Keratinocyte (primary cell): ENCODE measurements around the gene TENM4. TPM values are rescaled to one million over a fixed set of nuclear protein-coding genes. Genes with fewer than 3 reads are reported as not detected.

Experiments used
- DNase-seq: peaks from one replicate; pipeline ENCODE4 v3.0.0-alpha.2; 2011; ENCODE audit warnings: low read depth, missing footprints, low spot score
- FAIRE-seq: peaks from 2 replicates; lab custom pipeline; 2011; peaks lifted over from hg19 to GRCh38; lab: Jason Lieb, UNC
- H2AFZ ChIP-seq: 2 replicates; pipeline ENCODE4 v1.6.0; 2012; ENCODE audit warnings: low read length, control low read depth, inconsistent platforms; ENCODE audit not compliant: control insufficient read depth
- H3K27ac ChIP-seq: 2 replicates; pipeline ENCODE4 v1.5.1; 2011; ENCODE audit warnings: low read length; ENCODE audit not compliant: control insufficient read depth, insufficient read depth
- H3K27me3 ChIP-seq: 3 replicates; pipeline ENCODE4 v1.6.0; 2011; ENCODE audit warnings: low read length; ENCODE audit not compliant: control insufficient read depth, insufficient read depth; ENCODE audit errors: extremely low read depth
- H3K36me3 ChIP-seq, 2 experiments: 2 replicates in 1 of 2; 3 replicates in 1 of 2; pipeline ENCODE4 v1.5.1; 2011; ENCODE audit warnings: low read length in 2 of 2, mild to moderate bottlenecking in 1 of 2; ENCODE audit not compliant: control insufficient read depth in 2 of 2, insufficient read depth in 2 of 2; ENCODE audit errors: extremely low read depth in 1 of 2
- H3K4me1 ChIP-seq: 3 replicates; pipeline ENCODE4 v1.5.1; 2011; ENCODE audit warnings: low read length; ENCODE audit not compliant: control insufficient read depth, insufficient read depth; ENCODE audit errors: extremely low read depth
- H3K4me2 ChIP-seq: 3 replicates; pipeline ENCODE4 v1.6.0; 2011; ENCODE audit warnings: low read depth, low read length; ENCODE audit not compliant: control insufficient read depth, insufficient read depth; ENCODE audit errors: extremely low read depth
- H3K4me3 ChIP-seq, 3 experiments: fragments of 200-600 bp in 1 of 3; sonication (generic) in 1 of 3; 2 replicates in 2 of 3; 3 replicates in 1 of 3; pipeline ENCODE4 v1.5.1; 2011 to 2016; ENCODE audit warnings: low read length in 3 of 3, mild to moderate bottlenecking in 3 of 3, control low read depth in 2 of 3, inconsistent platforms in 1 of 3, low read depth in 1 of 3, mixed read lengths in 1 of 3, mixed run types in 1 of 3, moderate library complexity in 1 of 3; ENCODE audit not compliant: control insufficient read depth in 2 of 3, insufficient read depth in 2 of 3; ENCODE audit errors: extremely low read depth in 1 of 3
- H3K79me2 ChIP-seq: 2 replicates; pipeline ENCODE4 v1.6.0; 2012; ENCODE audit warnings: low read length; ENCODE audit not compliant: control insufficient read depth, insufficient read depth
- H3K9ac ChIP-seq: 3 replicates; pipeline ENCODE4 v1.6.0; 2011; ENCODE audit warnings: low read length; ENCODE audit not compliant: control insufficient read depth, insufficient read depth; ENCODE audit errors: extremely low read depth
- H3K9me1 ChIP-seq: 3 replicates; pipeline ENCODE4 v1.6.0; 2011; ENCODE audit warnings: low read length; ENCODE audit not compliant: control insufficient read depth, insufficient read depth; ENCODE audit errors: extremely low read depth
- H3K9me3 ChIP-seq: 2 replicates; pipeline ENCODE4 v1.5.1; 2012; ENCODE audit warnings: low read depth, low read length; ENCODE audit not compliant: control insufficient read depth
- H4K20me1 ChIP-seq: 3 replicates; pipeline ENCODE4 v1.6.0; 2011; ENCODE audit warnings: low read length; ENCODE audit not compliant: control insufficient read depth, insufficient read depth; ENCODE audit errors: extremely low read depth
- EZH2 ChIP-seq: IDR thresholded peaks from one replicate; pipeline ENCODE4 v1.6.1; 2012; ENCODE audit warnings: inconsistent platforms, mild to moderate bottlenecking, low read length, moderate library complexity
- dilution Hi-C: fragments of 300-500 bp; cut with MboI; formaldehyde crosslinking; loops from one replicate; pipeline ENCODE4 v1.7.0; 2020; ENCODE audit warnings: low sequenced_read_pairs; ENCODE audit not compliant: extremely low pct_ligation_motif_present
- polyA plus RNA-seq, 5 experiments: library from polyadenylated mRNA; depleted of rRNA in 3 of 5; stranded (reverse) in 3 of 5; stranded (forward) in 1 of 5; unstranded in 1 of 5; fragments of >200 nt; gene quantifications; 1 replicate in 1 of 5; 2 replicates in 3 of 5; 3 replicates in 1 of 5; pipeline versions ENCODE4 v1.2.1 to v1.2.3, GENCODE V29; 2011 to 2012; ENCODE audit warnings: missing spikeins in 2 of 5, low read depth in 1 of 5, low replicate concordance in 1 of 5
- TF ChIP-seq, protein P1 (sequence below), 3 experiments: IDR thresholded peaks in 1 of 3; conservative IDR thresholded peaks in 1 of 3; optimal IDR thresholded peaks in 1 of 3; 2 replicates in 2 of 3; 3 replicates in 1 of 3; pipeline versions ENCODE3 to v1.5.1; 2011; ENCODE audit warnings: low read length in 3 of 3, mild to moderate bottlenecking in 3 of 3, moderate library complexity in 2 of 3, control low read depth in 1 of 3, inconsistent platforms in 1 of 3; ENCODE audit not compliant: insufficient read depth in 2 of 3; ENCODE audit errors: extremely low read depth in 1 of 3

TENM4 gene
- polyA plus RNA-seq, 1 donor (not counting 4 experiments of a cell fraction or from before 2014, with no cell fraction given), result 3.5 TPM

DNA sequence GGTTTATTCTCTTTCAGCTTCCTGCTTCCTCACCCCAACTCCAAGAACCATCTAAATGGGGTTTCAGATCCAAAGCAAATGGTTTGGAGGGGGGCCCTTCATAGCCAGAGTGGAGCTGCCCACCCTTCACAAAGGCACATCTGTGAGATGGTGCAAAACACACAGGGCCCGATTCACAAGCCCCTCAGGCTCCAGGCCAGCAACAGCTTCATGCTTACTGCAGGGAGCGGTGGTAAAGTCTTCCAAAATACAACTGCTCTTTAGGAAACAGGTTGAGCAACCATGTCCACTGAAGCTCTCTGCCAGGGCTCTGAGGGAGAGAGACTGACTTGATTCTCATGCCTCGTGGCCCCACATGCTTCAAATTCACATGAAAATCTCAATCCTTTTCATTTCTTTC, 653.1 kb downstream of the TENM4 start:
- Histone ChIP-seq H3K9ac (no peak overlapping the region), H3K9me1 (no peaks in the 10 kb centered on the region), H2AFZ (no peak overlapping the region), H4K20me1 (no peaks in the 10 kb centered on the region), H3K79me2 (no peaks in the 10 kb centered on the region), H3K4me3 (no peak overlapping the region), H3K9me3 (no peaks in the 10 kb centered on the region), H3K27ac (no peak overlapping the region), H3K36me3 (no peaks in the 10 kb centered on the region), H3K27me3 (no peaks in the 10 kb centered on the region), H3K4me2 (no peak overlapping the region), H3K4me1 (peaks cover 7% of the 10 kb centered on the region)
- DNase-seq, result no peak
- no peak for FAIRE-seq
- TF ChIP-seq, protein P1, sequence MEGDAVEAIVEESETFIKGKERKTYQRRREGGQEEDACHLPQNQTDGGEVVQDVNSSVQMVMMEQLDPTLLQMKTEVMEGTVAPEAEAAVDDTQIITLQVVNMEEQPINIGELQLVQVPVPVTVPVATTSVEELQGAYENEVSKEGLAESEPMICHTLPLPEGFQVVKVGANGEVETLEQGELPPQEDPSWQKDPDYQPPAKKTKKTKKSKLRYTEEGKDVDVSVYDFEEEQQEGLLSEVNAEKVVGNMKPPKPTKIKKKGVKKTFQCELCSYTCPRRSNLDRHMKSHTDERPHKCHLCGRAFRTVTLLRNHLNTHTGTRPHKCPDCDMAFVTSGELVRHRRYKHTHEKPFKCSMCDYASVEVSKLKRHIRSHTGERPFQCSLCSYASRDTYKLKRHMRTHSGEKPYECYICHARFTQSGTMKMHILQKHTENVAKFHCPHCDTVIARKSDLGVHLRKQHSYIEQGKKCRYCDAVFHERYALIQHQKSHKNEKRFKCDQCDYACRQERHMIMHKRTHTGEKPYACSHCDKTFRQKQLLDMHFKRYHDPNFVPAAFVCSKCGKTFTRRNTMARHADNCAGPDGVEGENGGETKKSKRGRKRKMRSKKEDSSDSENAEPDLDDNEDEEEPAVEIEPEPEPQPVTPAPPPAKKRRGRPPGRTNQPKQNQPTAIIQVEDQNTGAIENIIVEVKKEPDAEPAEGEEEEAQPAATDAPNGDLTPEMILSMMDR (optimal IDR thresholded peaks at IDR 0.05 in 1 of 3, IDR thresholded peaks at IDR 0.05 in 1 of 3, conservative IDR thresholded peaks at IDR 0.05 in 1 of 3; ENCODE audit: extremely low read depth in 1 of 3, insufficient read depth in 2 of 3, low read length in 3 of 3), result no peak
- TF ChIP-seq EZH2, result no peak
- dilution Hi-C loops, result no loop called here

DNA sequence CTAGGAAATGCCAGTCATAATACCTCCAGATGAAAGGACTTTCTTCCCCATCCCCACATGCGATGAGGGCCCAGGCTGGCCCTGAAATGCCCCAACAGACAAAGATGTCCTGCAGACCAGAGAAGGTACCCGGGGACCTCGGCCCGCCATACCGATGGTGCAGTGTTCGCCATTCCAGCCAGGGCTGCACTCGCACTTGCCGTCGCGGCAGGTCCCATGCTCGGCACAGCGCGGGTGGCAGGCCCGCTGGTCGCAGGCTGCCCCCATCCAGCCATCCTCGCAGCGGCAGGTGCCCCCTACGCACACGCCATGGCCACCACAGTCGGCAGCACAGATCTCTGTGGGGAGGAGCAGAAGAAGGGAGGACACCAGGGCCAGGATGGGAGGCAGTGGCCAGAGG, 654.1 kb downstream of the TENM4 start:
- no peak overlapping the region for H3K27ac ChIP-seq

More for the DNA sequence above, 654.1 kb downstream of the TENM4 start:
- Histone ChIP-seq H3K79me2 (no peaks in the 10 kb centered on the region), H2AFZ (no peak overlapping the region), H3K4me3 (no peak overlapping the region), H3K27me3 (no peaks in the 10 kb centered on the region), H3K9ac (no peak overlapping the region), H3K9me3 (no peaks in the 10 kb centered on the region), H4K20me1 (no peaks in the 10 kb centered on the region), H3K9me1 (no peaks in the 10 kb centered on the region), H3K4me2 (no peak overlapping the region), H3K36me3 (no peaks in the 10 kb centered on the region), H3K4me1 (peaks cover 7% of the 10 kb centered on the region)
- TF ChIP-seq, protein P1 (optimal IDR thresholded peaks at IDR 0.05 in 1 of 3, IDR thresholded peaks at IDR 0.05 in 1 of 3, conservative IDR thresholded peaks at IDR 0.05 in 1 of 3; ENCODE audit: extremely low read depth in 1 of 3, insufficient read depth in 2 of 3, low read length in 3 of 3), result no peak
- TF ChIP-seq EZH2, result no peak
- no peak for FAIRE-seq
- no peak for DNase-seq
- dilution Hi-C loops, result no loop called here
